Mesendoderm (in vitro differentiated cells): Measurements from ENCODE around the gene SLC6A13.

ENCODE experiments used
- DNase-seq: peaks from one replicate; pipeline ENCODE4 v3.0.0; 2013
- H2AK5ac ChIP-seq: 2 replicates; pipeline ENCODE4 v1.6.1; 2013; ENCODE audit warnings: low read length, inconsistent platforms
- H2BK120ac ChIP-seq: 2 replicates; pipeline ENCODE4 v1.6.1; 2013; ENCODE audit warnings: low read depth, mild to moderate bottlenecking, low read length, moderate library complexity, mixed read lengths
- H2BK15ac ChIP-seq: replicated peaks from 2 replicates; pipeline ENCODE4 v1.6.1; 2013; ENCODE audit warnings: low read depth, mild to moderate bottlenecking, moderate library complexity
- H2BK5ac ChIP-seq: 2 replicates; pipeline ENCODE4 v1.6.1; 2013; ENCODE audit warnings: low read length, inconsistent platforms
- H3K18ac ChIP-seq: 2 replicates; pipeline ENCODE4 v1.6.1; 2013; ENCODE audit warnings: mild to moderate bottlenecking, low read length, mixed read lengths
- H3K23ac ChIP-seq: one replicate; pipeline ENCODE4 v1.6.1; 2013; ENCODE audit warnings: low read length
- H3K27ac ChIP-seq: 2 replicates; pipeline ENCODE4 v1.5.1; 2013; ENCODE audit warnings: low read depth, mild to moderate bottlenecking, inconsistent platforms, low read length, moderate library complexity
- H3K27me3 ChIP-seq: 2 replicates; pipeline ENCODE4 v1.6.1; 2013; ENCODE audit warnings: low read length, control low read depth, mild to moderate bottlenecking, inconsistent platforms; ENCODE audit not compliant: insufficient read depth, poor library complexity
- H3K36me3 ChIP-seq: 2 replicates; pipeline ENCODE4 v1.6.1; 2013; ENCODE audit warnings: low read length, inconsistent platforms; ENCODE audit not compliant: control insufficient read depth, insufficient read depth
- H3K4ac ChIP-seq: one replicate; pipeline ENCODE4 v1.6.1; 2013; ENCODE audit warnings: low read depth, mild to moderate bottlenecking, low read length, moderate library complexity
- H3K4me1 ChIP-seq: 2 replicates; pipeline ENCODE4 v1.6.1; 2013; ENCODE audit warnings: low read depth, low read length, inconsistent platforms; ENCODE audit not compliant: control insufficient read depth
- H3K4me2 ChIP-seq: 2 replicates; pipeline ENCODE4 v1.6.1; 2013; ENCODE audit warnings: low read length
- H3K4me3 ChIP-seq: 2 replicates; pipeline ENCODE4 v1.5.1; 2013; ENCODE audit warnings: mild to moderate bottlenecking, low read length
- H3K56ac ChIP-seq: one replicate; pipeline ENCODE4 v1.6.1; 2013; ENCODE audit warnings: low read length
- H3K79me1 ChIP-seq: 2 replicates; pipeline ENCODE4 v1.6.1; 2013; ENCODE audit warnings: low read length, inconsistent platforms
- H3K79me2 ChIP-seq: 2 replicates; pipeline ENCODE4 v1.6.1; 2013; ENCODE audit warnings: mild to moderate bottlenecking, low read length; ENCODE audit not compliant: control insufficient read depth, insufficient read depth
- H3K9ac ChIP-seq: 2 replicates; pipeline ENCODE4 v1.6.1; 2013; ENCODE audit warnings: low read length, inconsistent platforms
- H4K5ac ChIP-seq: one replicate; pipeline ENCODE4 v1.6.1; 2013; ENCODE audit warnings: low read length
- H4K8ac ChIP-seq: one replicate; pipeline ENCODE4 v1.6.1; 2013; ENCODE audit warnings: low read depth, mild to moderate bottlenecking, control low read depth, low read length, moderate library complexity
- WGBS: extraction: QIAGEN DNeasy Blood & Tissue Kit; methylation state at CpG from one replicate; pipeline ENCODE4 v1.1.7; 2013; ENCODE audit warnings: low lambda C conversion rate, missing lambda C conversion rate; ENCODE audit not compliant: insufficient coverage; ENCODE audit errors: extremely low coverage; 5-methylcytosine and 5-hydroxymethylcytosine counted together

Gene SLC6A13

GRCh38 chr12:288687-289086, 26.1 kb upstream of the SLC6A13 start:
- no peak overlapping the region for H3K9ac ChIP-seq
- H3K79me1 ChIP-seq: no peaks in the 10 kb centered on the region
- no peak overlapping the region for H2BK5ac ChIP-seq
- H3K36me3 ChIP-seq: peaks cover 5% of the 10 kb centered on the region
- H3K4me3 ChIP-seq: no peak overlapping the region
- H3K4me1 ChIP-seq: no peaks in the 10 kb centered on the region
- no peak overlapping the region for H2BK120ac ChIP-seq
- no peak overlapping the region for H4K5ac ChIP-seq
- no peak overlapping the region for H3K23ac ChIP-seq
- H3K79me2 ChIP-seq: no peaks in the 10 kb centered on the region
- no peaks in the 10 kb centered on the region for H3K27me3 ChIP-seq
- H3K27ac ChIP-seq: no peak overlapping the region
- no peak overlapping the region for H3K56ac ChIP-seq
- H3K18ac ChIP-seq: no peak overlapping the region
- WGBS: no CpG with 5 or more reads among the region's 5 CpGs
- H2BK15ac ChIP-seq: no peak overlapping the region
- no peak overlapping the region for H2AK5ac ChIP-seq
- H3K4me2 ChIP-seq: no peak overlapping the region
- H4K8ac ChIP-seq: no peak overlapping the region
- no peak overlapping the region for H3K4ac ChIP-seq
- no peak for DNase-seq

DNA sequence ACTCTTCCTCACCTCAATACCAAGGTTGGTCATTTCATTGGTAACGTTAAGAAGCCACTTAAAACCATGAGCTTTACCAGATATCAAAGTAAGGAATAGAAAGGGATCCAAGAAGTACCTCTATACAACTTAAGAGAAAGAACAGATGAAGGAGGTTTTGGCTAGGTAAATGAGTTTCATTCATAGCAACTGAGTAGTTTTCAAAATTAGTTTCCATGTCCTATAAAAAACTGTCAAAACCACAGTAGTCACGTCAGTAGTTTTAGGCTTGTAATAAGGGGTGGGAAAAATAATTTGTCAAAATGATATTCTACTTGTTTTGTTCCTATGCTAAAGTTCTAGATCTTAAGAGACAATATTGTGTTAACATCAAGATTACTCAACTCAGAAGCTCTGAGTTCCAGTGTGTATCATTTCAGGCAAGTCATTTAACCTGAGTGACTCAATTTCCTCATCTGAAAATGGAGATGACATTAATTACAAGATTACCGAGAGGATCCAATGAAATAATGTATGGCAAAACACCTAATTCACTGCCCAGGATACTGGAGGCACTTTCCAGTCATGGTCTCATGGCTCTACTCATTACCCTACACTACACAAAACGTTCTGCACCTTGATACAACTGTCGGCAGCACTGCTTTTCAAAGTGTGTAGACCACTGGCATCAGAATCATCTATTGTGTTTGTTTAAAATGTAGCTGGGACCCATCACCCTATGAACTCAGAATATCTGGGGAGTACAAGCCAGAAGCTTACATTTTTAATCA, 24.1 kb upstream of the SLC6A13 start:
- Histone ChIP-seq H3K79me1 (no peaks in the 10 kb centered on the region), H3K27ac (no peak overlapping the region), H3K79me2 (no peaks in the 10 kb centered on the region), H3K4me2 (no peak overlapping the region), H2BK15ac (no peak overlapping the region), H3K4ac (no peak overlapping the region), H2AK5ac (no peak overlapping the region), H3K18ac (no peak overlapping the region), H3K9ac (no peak overlapping the region), H3K27me3 (no peaks in the 10 kb centered on the region), H2BK120ac (no peak overlapping the region), H2BK5ac (no peak overlapping the region), H3K4me3 (no peak overlapping the region), H4K8ac (no peak overlapping the region), H4K5ac (no peak overlapping the region), H3K56ac (no peak overlapping the region), H3K36me3 (peaks cover 2% of the 10 kb centered on the region), H3K4me1 (no peaks in the 10 kb centered on the region), H3K23ac (no peak overlapping the region)
- DNase-seq: no peak
- no CpG with 5 or more reads among the region's 5 CpGs for WGBS

DNA sequence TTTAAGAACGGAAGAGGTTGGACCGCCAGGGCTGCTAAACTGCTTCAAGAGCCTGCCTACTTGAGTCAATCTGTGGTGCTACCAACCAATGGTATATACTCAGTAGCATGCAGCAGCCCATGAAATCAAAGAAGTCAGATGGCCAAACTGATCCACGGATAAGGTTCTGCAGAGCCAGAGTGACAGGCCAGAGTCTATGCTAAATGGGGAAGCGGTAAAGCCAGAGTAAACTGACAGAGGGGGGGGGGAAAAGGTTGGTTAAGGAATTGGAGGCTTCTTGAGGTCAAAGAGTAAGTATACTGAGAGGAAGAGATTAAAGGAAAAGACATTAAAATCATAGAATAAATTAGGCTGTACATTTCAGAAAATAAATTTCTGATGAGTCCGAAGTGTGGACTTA, 15.4 kb upstream of the SLC6A13 start:
- H3K23ac ChIP-seq: no peak overlapping the region
- no peaks in the 10 kb centered on the region for H3K79me1 ChIP-seq
- H3K27me3 ChIP-seq: no peaks in the 10 kb centered on the region
- H2AK5ac ChIP-seq: no peak overlapping the region
- no peak overlapping the region for H2BK5ac ChIP-seq
- no peak overlapping the region for H3K56ac ChIP-seq
- H2BK120ac ChIP-seq: no peak overlapping the region
- no peak overlapping the region for H3K4ac ChIP-seq
- no peak overlapping the region for H4K8ac ChIP-seq
- no CpG with 5 or more reads among the region's 5 CpGs for WGBS
- no peak overlapping the region for H3K18ac ChIP-seq
- no peak for DNase-seq
- no peak overlapping the region for H3K27ac ChIP-seq
- no peaks in the 10 kb centered on the region for H3K79me2 ChIP-seq
- H3K4me3 ChIP-seq: no peak overlapping the region
- no peak overlapping the region for H3K9ac ChIP-seq
- no peak overlapping the region for H4K5ac ChIP-seq
- no peak overlapping the region for H2BK15ac ChIP-seq
- no peaks in the 10 kb centered on the region for H3K4me1 ChIP-seq
- H3K36me3 ChIP-seq: no peaks in the 10 kb centered on the region
- H3K4me2 ChIP-seq: no peak overlapping the region

DNA sequence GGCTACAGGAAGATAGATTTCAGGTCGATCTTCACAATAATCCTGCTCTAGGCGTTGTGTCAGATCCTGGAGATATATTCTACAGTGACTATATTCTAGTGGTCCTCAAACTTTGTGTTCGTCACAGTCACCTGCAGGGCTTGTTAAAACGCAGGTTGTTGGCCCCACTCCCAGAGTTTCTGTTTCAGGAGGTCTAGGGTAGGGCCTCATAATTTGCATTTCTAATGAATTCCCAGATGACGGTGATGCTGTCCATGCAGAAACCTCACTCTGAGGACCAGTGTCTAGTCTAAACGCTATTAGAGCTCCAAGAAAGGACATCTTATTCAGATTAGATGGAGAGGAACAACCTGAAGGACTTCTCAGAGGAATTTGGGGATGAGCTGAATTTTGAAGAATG, 13.2 kb upstream of the SLC6A13 start:
- Histone ChIP-seq H4K8ac (no peak overlapping the region), H3K18ac (no peak overlapping the region), H2BK15ac (no peak overlapping the region), H3K4me2 (no peak overlapping the region), H3K23ac (no peak overlapping the region), H3K36me3 (no peaks in the 10 kb centered on the region), H4K5ac (no peak overlapping the region), H3K4me3 (no peak overlapping the region), H3K9ac (no peak overlapping the region), H3K56ac (no peak overlapping the region), H2BK5ac (no peak overlapping the region), H3K4me1 (no peaks in the 10 kb centered on the region), H3K4ac (no peak overlapping the region), H2BK120ac (no peak overlapping the region), H2AK5ac (no peak overlapping the region), H3K27me3 (no peaks in the 10 kb centered on the region), H3K79me2 (no peaks in the 10 kb centered on the region), H3K27ac (no peak overlapping the region), H3K79me1 (no peaks in the 10 kb centered on the region)
- no peak for DNase-seq
- WGBS: no CpG with 5 or more reads among the region's 6 CpGs

GRCh38 chr12:273382-273781, 10.7 kb upstream of the SLC6A13 start:
- no peaks in the 10 kb centered on the region for H3K36me3 ChIP-seq
- H3K4me1 ChIP-seq: no peaks in the 10 kb centered on the region
- H2BK15ac ChIP-seq: no peak overlapping the region
- no peak overlapping the region for H3K4me3 ChIP-seq
- H2BK5ac ChIP-seq: no peak overlapping the region
- H3K4me2 ChIP-seq: no peak overlapping the region
- H2AK5ac ChIP-seq: no peak overlapping the region
- H3K27ac ChIP-seq: no peak overlapping the region
- no peak overlapping the region for H3K23ac ChIP-seq
- no peak overlapping the region for H3K9ac ChIP-seq
- H3K79me1 ChIP-seq: no peaks in the 10 kb centered on the region
- no peak overlapping the region for H3K56ac ChIP-seq
- no peak for DNase-seq
- H3K79me2 ChIP-seq: no peaks in the 10 kb centered on the region
- no peak overlapping the region for H2BK120ac ChIP-seq
- H4K8ac ChIP-seq: no peak overlapping the region
- H4K5ac ChIP-seq: no peak overlapping the region
- no peak overlapping the region for H3K18ac ChIP-seq
- no peaks in the 10 kb centered on the region for H3K27me3 ChIP-seq
- no CpG with 5 or more reads among the region's 3 CpGs for WGBS
- no peak overlapping the region for H3K4ac ChIP-seq

DNA sequence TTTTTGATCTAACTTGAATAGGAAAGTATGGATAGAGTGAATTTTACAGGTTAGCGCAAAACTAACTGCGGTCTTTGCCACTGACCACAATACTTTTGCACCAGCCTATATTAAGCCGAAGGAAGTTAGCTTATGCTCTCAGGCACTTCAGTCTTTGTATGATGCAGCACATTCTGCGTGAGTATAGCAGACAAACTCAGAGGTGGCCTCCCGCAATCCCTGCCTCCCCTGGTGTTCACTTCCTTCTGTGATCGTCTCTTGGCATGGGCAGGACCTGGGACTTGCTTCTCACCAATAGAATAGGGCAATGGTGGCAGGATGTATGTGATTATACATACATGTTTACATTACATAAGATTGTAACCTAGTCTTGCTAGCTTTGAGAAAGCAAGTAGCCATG, 10.3 kb upstream of the SLC6A13 start:
- Histone ChIP-seq H3K23ac (no peak overlapping the region), H3K18ac (no peak overlapping the region), H2BK15ac (no peak overlapping the region), H4K5ac (no peak overlapping the region), H2BK5ac (no peak overlapping the region), H3K27ac (no peak overlapping the region), H3K27me3 (no peaks in the 10 kb centered on the region), H3K4me1 (no peaks in the 10 kb centered on the region), H3K79me1 (no peaks in the 10 kb centered on the region), H2AK5ac (no peak overlapping the region), H3K4me3 (no peak overlapping the region), H3K56ac (no peak overlapping the region), H3K9ac (no peak overlapping the region), H4K8ac (no peak overlapping the region), H3K36me3 (no peaks in the 10 kb centered on the region), H2BK120ac (no peak overlapping the region), H3K4me2 (no peak overlapping the region), H3K4ac (no peak overlapping the region), H3K79me2 (no peaks in the 10 kb centered on the region)
- DNase-seq: no peak
- no CpG with 5 or more reads among the region's 6 CpGs for WGBS
